Raji (cell line): ENCODE results near the gene NDRG3.

Experiments
- POLR2A ChIP-seq: IDR thresholded peaks from 2 replicates; pipeline ENCODE4 v1.6.1; 2011; ENCODE audit warnings: low read depth, low read length, control low read depth; ENCODE audit not compliant: insufficient read depth

The NDRG3 gene

DNA sequence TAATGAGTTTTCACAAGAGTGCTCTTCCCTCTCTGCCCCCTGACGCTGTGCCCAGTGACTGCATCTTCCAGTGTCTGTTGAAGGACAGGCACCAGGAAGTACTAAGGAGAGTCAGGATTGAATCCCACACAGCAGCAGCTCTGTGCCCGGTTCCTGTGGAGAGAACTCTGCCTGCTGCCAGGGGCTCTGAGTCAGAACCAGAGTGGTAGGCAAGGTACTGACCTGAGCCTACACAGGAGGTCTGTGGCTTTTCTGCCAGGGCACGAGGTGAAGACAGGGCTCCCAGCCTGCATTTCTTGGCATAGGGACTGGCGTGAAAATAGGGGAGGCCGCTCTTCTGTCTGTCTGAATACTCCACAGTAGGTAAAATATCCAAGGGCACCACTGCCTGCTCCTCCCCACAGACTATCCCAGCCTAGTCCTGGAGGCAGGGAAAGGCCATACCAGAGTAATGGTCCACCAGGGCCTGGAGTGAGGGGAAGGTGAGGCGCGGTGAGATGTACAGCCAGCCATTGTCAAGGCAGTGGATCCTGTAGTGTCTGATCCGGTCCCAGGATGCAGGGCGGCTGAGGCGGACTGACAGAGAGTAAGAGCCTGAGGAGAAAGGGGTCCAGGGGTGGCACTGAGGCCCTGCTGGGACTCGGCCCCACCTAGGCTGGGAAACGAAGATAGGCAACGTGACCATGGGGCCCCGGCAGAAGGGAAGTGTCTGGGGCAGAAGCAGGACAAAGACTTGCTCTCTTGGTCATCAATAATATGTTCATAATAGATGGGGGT is 130.9 kb downstream of the NDRG3 start:
- TF ChIP-seq POLR2A = no peak

DNA sequence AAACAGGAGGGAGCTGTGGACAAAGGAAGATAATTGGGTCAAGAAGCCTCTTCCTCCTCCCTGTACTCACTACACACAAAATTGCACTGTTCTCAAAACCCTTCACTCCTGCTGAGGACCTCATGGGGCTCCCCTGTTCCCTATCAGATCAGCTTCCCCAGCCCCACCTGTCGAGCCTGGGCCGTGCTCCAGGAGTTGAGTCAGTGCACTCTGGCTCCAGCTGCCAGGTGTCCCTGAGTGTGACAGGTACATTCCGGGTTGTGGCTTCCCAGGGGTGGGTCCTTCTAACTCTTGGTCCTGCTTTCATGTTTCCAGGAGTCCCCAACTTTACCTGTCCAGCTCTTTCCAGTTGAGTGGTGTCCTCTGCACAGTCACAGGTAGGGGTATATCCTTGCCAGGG is 131.9 kb downstream of the NDRG3 start:
- no peak for TF ChIP-seq POLR2A

DNA sequence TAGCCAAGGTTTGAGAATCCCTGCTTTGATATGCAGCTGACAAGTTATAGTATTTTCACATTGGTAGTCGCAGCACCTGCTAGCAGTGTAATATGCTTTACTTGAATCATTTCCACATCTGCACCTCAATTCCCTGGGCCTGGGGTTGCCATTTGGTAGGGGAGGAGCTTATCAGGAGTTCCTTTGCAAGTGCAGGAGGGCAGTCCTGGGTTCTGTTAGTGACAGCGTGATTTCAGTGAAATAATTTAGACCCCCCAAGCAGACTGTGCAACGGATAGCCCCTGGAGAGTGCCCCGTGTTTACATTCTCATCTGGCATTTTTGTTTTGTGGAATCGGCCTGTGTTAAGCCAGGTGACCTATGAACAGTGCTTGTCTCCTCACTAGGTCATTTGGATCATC is 134.3 kb downstream of the NDRG3 start:
- no peak for TF ChIP-seq POLR2A

DNA sequence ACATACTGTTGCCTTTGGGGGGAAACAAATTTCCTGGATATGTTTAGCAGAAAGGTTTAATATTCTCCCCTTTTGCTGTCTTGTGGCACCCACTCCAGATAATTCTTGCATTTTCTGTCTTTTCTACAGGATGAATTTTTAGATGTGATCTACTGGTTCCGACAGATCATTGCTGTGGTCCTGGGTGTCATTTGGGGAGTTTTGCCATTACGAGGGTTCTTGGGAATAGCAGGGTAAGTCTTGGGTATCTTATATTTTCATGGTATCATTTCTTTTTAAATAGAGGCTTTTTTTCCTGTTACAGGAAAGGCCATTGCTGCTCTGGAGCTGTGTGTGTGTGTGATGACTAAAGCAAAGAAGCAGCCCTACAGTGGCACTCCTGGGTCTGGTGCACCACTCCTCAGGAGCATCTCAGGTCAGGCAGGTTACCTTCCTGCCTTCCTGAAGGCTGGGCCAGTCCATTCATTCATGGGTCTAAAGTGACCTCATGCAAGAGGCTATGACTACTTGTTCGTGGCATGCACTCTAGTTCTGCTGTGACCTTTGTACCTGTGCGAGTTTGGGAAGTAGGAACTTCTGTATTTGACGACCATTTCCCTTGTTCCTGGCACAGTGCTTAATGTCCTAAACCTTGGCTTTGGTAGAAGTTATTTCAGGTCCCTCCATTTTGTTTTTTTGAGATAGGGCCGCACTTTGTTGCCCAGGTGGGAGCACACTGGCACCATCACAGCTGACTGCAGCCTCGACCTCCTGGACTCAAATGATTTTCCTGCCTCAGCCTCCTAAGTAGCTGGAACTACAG is 138.1 kb downstream of the NDRG3 start:
- TF ChIP-seq POLR2A = no peak

DNA sequence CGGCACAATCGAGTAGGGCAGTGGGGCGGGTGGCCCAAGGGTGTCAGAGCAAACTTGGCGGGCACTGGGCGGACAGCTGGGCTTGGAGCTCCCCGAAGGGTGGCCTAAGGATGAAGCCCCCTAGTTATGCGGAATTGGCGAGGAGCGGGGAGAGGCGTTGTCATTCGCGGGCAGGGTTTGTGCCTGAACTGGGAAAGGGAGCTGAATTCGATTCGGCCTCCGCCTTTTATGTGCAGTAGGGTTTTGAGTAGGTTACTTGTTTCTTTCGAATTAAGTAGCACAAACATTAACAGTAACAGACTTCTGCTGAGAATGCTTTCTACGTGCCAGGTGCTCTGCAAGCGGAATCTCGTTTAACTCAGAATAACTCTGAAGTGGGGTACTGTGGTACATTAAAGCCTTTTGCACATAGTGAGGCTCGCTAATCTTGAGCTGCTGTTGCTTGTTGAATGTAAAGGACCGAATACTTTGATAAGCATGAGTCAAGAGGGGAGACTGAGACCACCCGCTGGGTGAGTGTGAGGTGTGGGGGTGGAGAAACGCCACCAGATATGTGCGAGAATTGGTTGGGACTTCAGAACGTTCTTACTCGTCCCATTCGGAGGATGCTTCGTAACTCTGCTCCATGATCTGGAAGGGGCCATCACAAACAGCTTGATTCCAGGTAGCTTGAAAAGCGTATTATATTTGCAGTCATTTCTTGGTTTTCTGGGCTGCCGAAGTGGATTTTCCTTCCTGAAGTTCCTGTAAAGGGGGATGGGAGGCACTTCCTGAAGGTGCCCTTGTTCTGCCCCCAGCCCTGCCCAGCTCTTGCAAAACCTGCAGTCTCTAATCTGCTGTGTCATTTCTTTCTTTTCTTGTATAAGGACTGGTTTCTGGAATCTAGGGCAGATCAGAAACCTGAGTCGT is 139.5 kb downstream of the NDRG3 start:
- no peak for TF ChIP-seq POLR2A

DNA sequence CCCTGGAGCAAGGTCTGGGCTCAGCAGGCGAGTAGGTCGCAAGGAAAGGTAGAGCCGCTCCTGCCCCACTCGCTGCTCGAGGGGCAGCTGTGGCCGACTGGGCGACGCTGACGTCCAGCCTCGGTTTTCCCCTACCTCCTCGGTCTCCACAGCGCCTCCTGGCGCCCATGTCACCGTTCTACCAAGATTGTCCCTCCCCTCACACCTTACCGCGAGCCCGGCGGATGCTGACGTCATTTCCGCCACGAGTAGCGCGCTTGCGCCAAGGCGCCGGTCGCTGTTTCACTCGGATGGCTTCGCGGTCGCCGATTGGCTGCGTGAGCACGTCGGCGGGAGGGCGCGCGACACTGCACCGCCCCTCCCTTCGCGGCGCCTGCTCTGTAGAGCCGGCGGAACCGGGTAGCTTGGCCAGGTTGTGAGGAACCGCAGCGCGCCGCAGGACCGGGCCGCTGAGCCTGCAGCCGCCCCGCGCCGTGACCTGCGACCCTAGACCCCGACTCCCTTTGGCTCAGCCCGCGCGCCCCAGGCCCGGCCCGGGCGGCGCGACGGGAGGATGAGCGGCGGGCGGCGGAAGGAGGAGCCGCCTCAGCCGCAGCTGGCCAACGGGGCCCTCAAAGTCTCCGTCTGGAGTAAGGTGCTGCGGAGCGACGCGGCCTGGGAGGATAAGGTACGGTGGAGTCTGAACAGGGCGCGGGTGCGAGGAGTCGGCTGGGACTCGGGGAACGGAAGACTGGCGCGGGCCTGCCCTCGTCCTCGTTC is 140.3 kb downstream of the NDRG3 start, which contains the start of gene RAB5IF:
RAB5IF (plus strand) TSS at position 381 of the 759 bp plus-strand sequence; CDS start at position 554, 173 bp downstream.
- TF ChIP-seq POLR2A = peak; percentile 96

DNA sequence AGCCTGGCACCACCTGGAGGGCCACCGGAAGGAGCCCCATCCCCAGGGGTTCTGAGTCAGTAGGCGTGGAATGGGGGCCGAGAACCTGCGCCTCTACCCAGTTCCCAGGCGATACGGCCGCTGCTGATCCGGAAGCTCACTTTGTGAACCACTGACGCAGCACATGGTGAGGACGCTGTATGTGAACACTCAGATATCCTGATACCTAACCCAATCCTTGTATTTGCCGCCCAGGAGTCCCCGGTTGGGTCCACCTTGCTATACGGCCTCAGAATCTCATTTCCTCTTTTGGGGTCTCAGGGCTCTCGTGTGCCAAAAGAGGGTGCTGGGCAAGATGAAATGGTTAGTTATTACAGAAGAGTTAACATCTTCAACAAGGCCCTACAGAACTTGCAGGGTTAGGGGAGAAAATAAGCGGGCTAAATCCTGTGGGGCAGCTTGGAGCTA is 140.9 kb downstream of the NDRG3 start:
- TF ChIP-seq POLR2A = 0 out of 2 replicates have a peak, but pooled peaks have one; percentile 29
